GM19193 (cell line): Measurements from ENCODE around the gene UNC79.

Experiments used
- POLR2A ChIP-seq: IDR thresholded peaks from 4 replicates; pipeline ENCODE4 v1.6.1; 2011; ENCODE audit not compliant: insufficient read depth, insufficient read length; ENCODE audit errors: extremely low read depth

Gene UNC79

GRCh38 chr14:93430315-93431035, at the start of gene UNC79:
Gene UNC79 (plus strand): TSS chr14:93430939. CDS start chr14:93431030, 91 bp downstream.
- no peak for TF ChIP-seq POLR2A

GRCh38 chr14:93381644-93382043, 49.1 kb upstream of the UNC79 start:
- no peak for TF ChIP-seq POLR2A

GRCh38 chr14:93395231-93395630, 35.5 kb upstream of the UNC79 start:
- no peak for TF ChIP-seq POLR2A

GRCh38 chr14:93396456-93396855, 34.3 kb upstream of the UNC79 start:
- no peak for TF ChIP-seq POLR2A

- TF ChIP-seq POLR2A = no peak
Measured at GRCh38 chr14:93398491-93398890, 32.2 kb upstream of the UNC79 start.

- no peak for TF ChIP-seq POLR2A
Measured at GRCh38 chr14:93402951-93403350, 27.8 kb upstream of the UNC79 start.

GRCh38 chr14:93410021-93410420, 20.7 kb upstream of the UNC79 start:
- TF ChIP-seq POLR2A = no peak

- no peak for TF ChIP-seq POLR2A
Measured at GRCh38 chr14:93410893-93411292, 19.8 kb upstream of the UNC79 start.

- no peak for TF ChIP-seq POLR2A
Measured at GRCh38 chr14:93426750-93427149, 4.0 kb upstream of the UNC79 start.

- TF ChIP-seq POLR2A = no peak
Measured at GRCh38 chr14:93431036-93431670, 414 bp downstream of the UNC79 start.

GRCh38 chr14:93454224-93454623, 23.5 kb downstream of the UNC79 start:
- TF ChIP-seq POLR2A = no peak

GRCh38 chr14:93456356-93456755, 25.6 kb downstream of the UNC79 start:
- TF ChIP-seq POLR2A = no peak

- TF ChIP-seq POLR2A = no peak
Measured at GRCh38 chr14:93458234-93458633, 27.5 kb downstream of the UNC79 start.

GRCh38 chr14:93462479-93462878, 31.7 kb downstream of the UNC79 start:
- TF ChIP-seq POLR2A = no peak

- TF ChIP-seq POLR2A = no peak
Measured at GRCh38 chr14:93464271-93464670, 33.5 kb downstream of the UNC79 start.

GRCh38 chr14:93475471-93475870, 44.7 kb downstream of the UNC79 start:
- TF ChIP-seq POLR2A = no peak
